Activated CD4-positive, alpha-beta T cell treated with anti-CD3 and anti-CD28 coated beads for 24 hours (primary cell): ENCODE results near the gene DRC7.
"Not testable (repeated sequence)": the region's sequence is repeated elsewhere in the genome, so short reads cannot be mapped to it uniquely, and the experiment has no call there.

Experiments used
- DNase-seq, 2 donors: peaks; one replicate each; pipeline ENCODE4 v3.0.0-alpha.2; 2020; ENCODE audit warnings: low read depth in 2 of 2

Gene DRC7

GRCh38 chr16:57761301-57761700, 66.7 kb downstream of the DRC7 start:
- DNase-seq = no peak

GRCh38 chr16:57761957-57762356, 67.4 kb downstream of the DRC7 start:
- no peak for DNase-seq

- DNase-seq = no peak
These were observed 67.9 kb downstream of the DRC7 start for GRCh38 chr16:57762365-57763040.

GRCh38 chr16:57763285-57764005, 68.8 kb downstream of the DRC7 start:
- DNase-seq = no peak

GRCh38 chr16:57764006-57764340, 69.4 kb downstream of the DRC7 start:
- no peak for DNase-seq

GRCh38 chr16:57764341-57765159, 69.9 kb downstream of the DRC7 start:
- DNase-seq = peak in 1 of 2 donors; percentile 6

GRCh38 chr16:57765160-57765728, 70.6 kb downstream of the DRC7 start:
- DNase-seq = no peak

- no peak for DNase-seq
These were observed 72.2 kb downstream of the DRC7 start for GRCh38 chr16:57766714-57767348.

- DNase-seq = no peak
These were observed 75.0 kb downstream of the DRC7 start for GRCh38 chr16:57769541-57770145.

- DNase-seq = no peak
These were observed 75.8 kb downstream of the DRC7 start for GRCh38 chr16:57770361-57770760.

GRCh38 chr16:57771141-57771785, 76.7 kb downstream of the DRC7 start:
- no peak for DNase-seq

- no peak for DNase-seq
These were observed 78.4 kb downstream of the DRC7 start for GRCh38 chr16:57773019-57773418.

- DNase-seq = no peak
These were observed 79.2 kb downstream of the DRC7 start for GRCh38 chr16:57773655-57774295.

GRCh38 chr16:57774705-57775285, 80.2 kb downstream of the DRC7 start:
- no peak for DNase-seq

GRCh38 chr16:57775661-57776469, 81.3 kb downstream of the DRC7 start:
- no peak for DNase-seq

GRCh38 chr16:57778658-57779057, 84.1 kb downstream of the DRC7 start:
- DNase-seq = no peak

GRCh38 chr16:57779836-57780235, 85.2 kb downstream of the DRC7 start:
- DNase-seq = not testable (repeated sequence)

GRCh38 chr16:57781349-57781740, 86.7 kb downstream of the DRC7 start:
- DNase-seq = no peak
